Keratinocyte (primary cell): ENCODE data around the gene MYO10. TPM values are rescaled to one million over a fixed set of nuclear protein-coding genes. Genes with fewer than 3 reads are reported as not detected.

Source experiments
- DNase-seq: peaks from one replicate; pipeline ENCODE4 v3.0.0-alpha.2; 2011; ENCODE audit warnings: low read depth, missing footprints, low spot score
- FAIRE-seq: peaks from 2 replicates; lab custom pipeline; 2011; peaks lifted over from hg19 to GRCh38; lab: Jason Lieb, UNC
- H2AFZ ChIP-seq: 2 replicates; pipeline ENCODE4 v1.6.0; 2012; ENCODE audit warnings: low read length, control low read depth, inconsistent platforms; ENCODE audit not compliant: control insufficient read depth
- H3K27ac ChIP-seq: 2 replicates; pipeline ENCODE4 v1.5.1; 2011; ENCODE audit warnings: low read length; ENCODE audit not compliant: control insufficient read depth, insufficient read depth
- H3K27me3 ChIP-seq: 3 replicates; pipeline ENCODE4 v1.6.0; 2011; ENCODE audit warnings: low read length; ENCODE audit not compliant: control insufficient read depth, insufficient read depth; ENCODE audit errors: extremely low read depth
- H3K36me3 ChIP-seq, 2 experiments: 2 replicates in 1 of 2; 3 replicates in 1 of 2; pipeline ENCODE4 v1.5.1; 2011; ENCODE audit warnings: low read length in 2 of 2, mild to moderate bottlenecking in 1 of 2; ENCODE audit not compliant: control insufficient read depth in 2 of 2, insufficient read depth in 2 of 2; ENCODE audit errors: extremely low read depth in 1 of 2
- H3K4me1 ChIP-seq: 3 replicates; pipeline ENCODE4 v1.5.1; 2011; ENCODE audit warnings: low read length; ENCODE audit not compliant: control insufficient read depth, insufficient read depth; ENCODE audit errors: extremely low read depth
- H3K4me2 ChIP-seq: 3 replicates; pipeline ENCODE4 v1.6.0; 2011; ENCODE audit warnings: low read depth, low read length; ENCODE audit not compliant: control insufficient read depth, insufficient read depth; ENCODE audit errors: extremely low read depth
- H3K4me3 ChIP-seq, 3 experiments: fragments of 200-600 bp in 1 of 3; sonication (generic) in 1 of 3; 2 replicates in 2 of 3; 3 replicates in 1 of 3; pipeline ENCODE4 v1.5.1; 2011 to 2016; ENCODE audit warnings: low read length in 3 of 3, mild to moderate bottlenecking in 3 of 3, control low read depth in 2 of 3, inconsistent platforms in 1 of 3, low read depth in 1 of 3, mixed read lengths in 1 of 3, mixed run types in 1 of 3, moderate library complexity in 1 of 3; ENCODE audit not compliant: control insufficient read depth in 2 of 3, insufficient read depth in 2 of 3; ENCODE audit errors: extremely low read depth in 1 of 3
- H3K79me2 ChIP-seq: 2 replicates; pipeline ENCODE4 v1.6.0; 2012; ENCODE audit warnings: low read length; ENCODE audit not compliant: control insufficient read depth, insufficient read depth
- H3K9ac ChIP-seq: 3 replicates; pipeline ENCODE4 v1.6.0; 2011; ENCODE audit warnings: low read length; ENCODE audit not compliant: control insufficient read depth, insufficient read depth; ENCODE audit errors: extremely low read depth
- H3K9me1 ChIP-seq: 3 replicates; pipeline ENCODE4 v1.6.0; 2011; ENCODE audit warnings: low read length; ENCODE audit not compliant: control insufficient read depth, insufficient read depth; ENCODE audit errors: extremely low read depth
- H3K9me3 ChIP-seq: 2 replicates; pipeline ENCODE4 v1.5.1; 2012; ENCODE audit warnings: low read depth, low read length; ENCODE audit not compliant: control insufficient read depth
- H4K20me1 ChIP-seq: 3 replicates; pipeline ENCODE4 v1.6.0; 2011; ENCODE audit warnings: low read length; ENCODE audit not compliant: control insufficient read depth, insufficient read depth; ENCODE audit errors: extremely low read depth
- EZH2 ChIP-seq: IDR thresholded peaks from one replicate; pipeline ENCODE4 v1.6.1; 2012; ENCODE audit warnings: inconsistent platforms, mild to moderate bottlenecking, low read length, moderate library complexity
- dilution Hi-C: fragments of 300-500 bp; cut with MboI; formaldehyde crosslinking; loops from one replicate; pipeline ENCODE4 v1.7.0; 2020; ENCODE audit warnings: low sequenced_read_pairs; ENCODE audit not compliant: extremely low pct_ligation_motif_present
- polyA plus RNA-seq, 5 experiments: library from polyadenylated mRNA; depleted of rRNA in 3 of 5; stranded (reverse) in 3 of 5; stranded (forward) in 1 of 5; unstranded in 1 of 5; fragments of >200 nt; gene quantifications; 1 replicate in 1 of 5; 2 replicates in 3 of 5; 3 replicates in 1 of 5; pipeline versions ENCODE4 v1.2.1 to v1.2.3, GENCODE V29; 2011 to 2012; ENCODE audit warnings: missing spikeins in 2 of 5, low read depth in 1 of 5, low replicate concordance in 1 of 5
- TF ChIP-seq, protein P1 (sequence below), 3 experiments: IDR thresholded peaks in 1 of 3; conservative IDR thresholded peaks in 1 of 3; optimal IDR thresholded peaks in 1 of 3; 2 replicates in 2 of 3; 3 replicates in 1 of 3; pipeline versions ENCODE3 to v1.5.1; 2011; ENCODE audit warnings: low read length in 3 of 3, mild to moderate bottlenecking in 3 of 3, moderate library complexity in 2 of 3, control low read depth in 1 of 3, inconsistent platforms in 1 of 3; ENCODE audit not compliant: insufficient read depth in 2 of 3; ENCODE audit errors: extremely low read depth in 1 of 3

The MYO10 gene
- polyA plus RNA-seq, 1 donor (not counting 4 experiments of a cell fraction or from before 2014, with no cell fraction given) = 22.0 TPM

GRCh38 chr5:16784843-16785791 lies 151.0 kb downstream of the MYO10 start:
- H3K9me1 ChIP-seq = no peaks in the 10 kb centered on the region
- peaks cover 19 to 28% of the 10 kb centered on the region in 2 experiments for H3K36me3 ChIP-seq
- H3K4me1 ChIP-seq = peaks cover 4% of the 10 kb centered on the region
- H4K20me1 ChIP-seq = peaks cover 3% of the 10 kb centered on the region
- no peak overlapping the region for H3K4me3 ChIP-seq
- H2AFZ ChIP-seq = no peak overlapping the region
- DNase-seq (no peak), FAIRE-seq (no peak)
- H3K9ac ChIP-seq = no peak overlapping the region
- dilution Hi-C loops = no loop called here
- no peak for TF ChIP-seq EZH2
- TF ChIP-seq, protein P1, sequence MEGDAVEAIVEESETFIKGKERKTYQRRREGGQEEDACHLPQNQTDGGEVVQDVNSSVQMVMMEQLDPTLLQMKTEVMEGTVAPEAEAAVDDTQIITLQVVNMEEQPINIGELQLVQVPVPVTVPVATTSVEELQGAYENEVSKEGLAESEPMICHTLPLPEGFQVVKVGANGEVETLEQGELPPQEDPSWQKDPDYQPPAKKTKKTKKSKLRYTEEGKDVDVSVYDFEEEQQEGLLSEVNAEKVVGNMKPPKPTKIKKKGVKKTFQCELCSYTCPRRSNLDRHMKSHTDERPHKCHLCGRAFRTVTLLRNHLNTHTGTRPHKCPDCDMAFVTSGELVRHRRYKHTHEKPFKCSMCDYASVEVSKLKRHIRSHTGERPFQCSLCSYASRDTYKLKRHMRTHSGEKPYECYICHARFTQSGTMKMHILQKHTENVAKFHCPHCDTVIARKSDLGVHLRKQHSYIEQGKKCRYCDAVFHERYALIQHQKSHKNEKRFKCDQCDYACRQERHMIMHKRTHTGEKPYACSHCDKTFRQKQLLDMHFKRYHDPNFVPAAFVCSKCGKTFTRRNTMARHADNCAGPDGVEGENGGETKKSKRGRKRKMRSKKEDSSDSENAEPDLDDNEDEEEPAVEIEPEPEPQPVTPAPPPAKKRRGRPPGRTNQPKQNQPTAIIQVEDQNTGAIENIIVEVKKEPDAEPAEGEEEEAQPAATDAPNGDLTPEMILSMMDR (optimal IDR thresholded peaks at IDR 0.05 in 1 of 3, IDR thresholded peaks at IDR 0.05 in 1 of 3, conservative IDR thresholded peaks at IDR 0.05 in 1 of 3; ENCODE audit: extremely low read depth in 1 of 3, insufficient read depth in 2 of 3, low read length in 3 of 3) = no peak
- H3K4me2 ChIP-seq = no peak overlapping the region
- no peaks in the 10 kb centered on the region for H3K27me3 ChIP-seq
- no peak overlapping the region for H3K27ac ChIP-seq
- H3K9me3 ChIP-seq = no peaks in the 10 kb centered on the region
- peaks cover 73% of the 10 kb centered on the region for H3K79me2 ChIP-seq

DNA sequence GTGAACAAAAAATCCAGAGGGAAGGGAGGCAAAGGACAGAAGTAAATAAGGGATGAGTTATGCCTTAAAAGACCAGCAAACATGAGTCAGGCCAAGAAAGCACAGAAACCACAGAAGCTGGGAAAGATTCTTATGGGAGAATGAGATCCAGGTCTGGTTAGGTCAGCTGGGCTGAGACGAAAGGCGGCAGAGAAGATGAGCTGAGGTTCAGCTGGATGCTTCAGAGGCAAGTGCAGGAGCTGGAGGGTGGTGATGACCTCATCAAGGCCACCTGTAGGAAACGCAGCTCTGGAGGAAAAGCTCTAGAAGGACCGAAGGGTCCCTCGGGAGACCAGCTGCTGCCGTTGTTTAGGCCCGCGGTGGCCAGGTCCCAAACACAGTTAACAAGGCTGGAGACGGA lies 152.0 kb downstream of the MYO10 start:
- H3K4me3 ChIP-seq = no peak overlapping the region
- no peaks in the 10 kb centered on the region for H3K27me3 ChIP-seq
- no peaks in the 10 kb centered on the region for H3K9me3 ChIP-seq
- H3K79me2 ChIP-seq = peaks cover 62% of the 10 kb centered on the region
- peaks cover 3% of the 10 kb centered on the region for H4K20me1 ChIP-seq
- no peak overlapping the region for H3K27ac ChIP-seq
- no peak overlapping the region for H3K4me2 ChIP-seq
- TF ChIP-seq, protein P1 (optimal IDR thresholded peaks at IDR 0.05 in 1 of 3, IDR thresholded peaks at IDR 0.05 in 1 of 3, conservative IDR thresholded peaks at IDR 0.05 in 1 of 3; ENCODE audit: extremely low read depth in 1 of 3, insufficient read depth in 2 of 3, low read length in 3 of 3) = no peak
- no peak for TF ChIP-seq EZH2
- H2AFZ ChIP-seq = no peak overlapping the region
- no peak overlapping the region for H3K9ac ChIP-seq
- no peaks in the 10 kb centered on the region for H3K9me1 ChIP-seq
- dilution Hi-C loops = no loop called here
- peaks cover 4% of the 10 kb centered on the region for H3K4me1 ChIP-seq
- peaks cover 19 to 28% of the 10 kb centered on the region in 2 experiments for H3K36me3 ChIP-seq
- FAIRE-seq = no peak
- no peak for DNase-seq
